Hepatocyte (in vitro differentiated cells): ENCODE data around the gene TEX19. TPM values are rescaled to one million over a fixed set of nuclear protein-coding genes. Genes with fewer than 3 reads are reported as not detected.

ENCODE experiments used
- DNase-seq: peaks from one replicate; pipeline ENCODE4 v3.0.0-alpha.2; 2016; ENCODE audit warnings: low spot score
- H2AFZ ChIP-seq: fragments of 200-600 bp; sonication (generic); 2 replicates; pipeline ENCODE4 v1.6.0; 2016; ENCODE audit warnings: antibody characterized with exemption, mild to moderate bottlenecking
- H3K27ac ChIP-seq: fragments of 200-600 bp; sonication (generic); 2 replicates; pipeline ENCODE4 v1.5.1; 2016; ENCODE audit warnings: mild to moderate bottlenecking
- H3K27me3 ChIP-seq: fragments of 200-600 bp; sonication (generic); 2 replicates; pipeline ENCODE4 v1.6.1; 2016
- H3K36me3 ChIP-seq: fragments of 200-600 bp; sonication (generic); replicated peaks from 2 replicates; pipeline ENCODE4 v1.5.1; 2016; ENCODE audit warnings: low read depth; ENCODE audit not compliant: insufficient read depth
- H3K4me1 ChIP-seq: fragments of 200-600 bp; sonication (generic); 2 replicates; pipeline ENCODE4 v1.5.1; 2016; ENCODE audit warnings: mild to moderate bottlenecking, moderate library complexity; ENCODE audit not compliant: insufficient read depth
- H3K4me2 ChIP-seq: fragments of 200-600 bp; sonication (generic); 2 replicates; pipeline ENCODE4 v1.6.0; 2016
- H3K4me3 ChIP-seq: fragments of 200-600 bp; sonication (generic); 2 replicates; pipeline ENCODE4 v1.5.1; 2016; ENCODE audit warnings: mild to moderate bottlenecking
- H3K79me2 ChIP-seq: fragments of 200-600 bp; sonication (generic); 2 replicates; pipeline ENCODE4 v1.6.0; 2017; ENCODE audit warnings: mild to moderate bottlenecking
- H3K9me2 ChIP-seq: fragments of 200-600 bp; sonication (generic); replicated peaks from 2 replicates; pipeline ENCODE4 v1.6.0; 2017; ENCODE audit warnings: mild to moderate bottlenecking; ENCODE audit not compliant: insufficient read depth
- H3K9me3 ChIP-seq: fragments of 200-600 bp; sonication (generic); 2 replicates; pipeline ENCODE4 v1.5.1; 2016; ENCODE audit warnings: low read depth, mild to moderate bottlenecking
- H4K20me1 ChIP-seq: fragments of 200-600 bp; sonication (generic); 2 replicates; pipeline ENCODE4 v1.6.0; 2016; ENCODE audit warnings: mild to moderate bottlenecking; ENCODE audit not compliant: insufficient read depth, poor library complexity, severe bottlenecking
- EZH2 ChIP-seq: fragments of 200-600 bp; sonication (generic); IDR thresholded peaks from 2 replicates; pipeline ENCODE4 v1.6.1; 2016; ENCODE audit warnings: antibody characterized with exemption, mild to moderate bottlenecking, borderline replicate concordance
- EZH2phosphoT487 ChIP-seq: fragments of 200-600 bp; sonication (generic); IDR thresholded peaks from one replicate; pipeline ENCODE4 v1.6.1; 2018; ENCODE audit warnings: antibody characterized with exemption, mild to moderate bottlenecking, low read depth, moderate library complexity; ENCODE audit not compliant: unreplicated experiment, severe bottlenecking
- WGBS: methylation state at CpG from one replicate; pipeline ENCODE4 v1.1.6; 2016; ENCODE audit warnings: low lambda C conversion rate; ENCODE audit errors: missing lambda C conversion rate; 5-methylcytosine and 5-hydroxymethylcytosine counted together
- polyA plus RNA-seq: library from polyadenylated mRNA; unstranded; fragments of >200 nt; fragmentation: Nextera tagmentation; extraction: Ambion mirVana; gene quantifications from 2 replicates; pipeline ENCODE4 v1.2.1, GENCODE V29; 2016
- total RNA-seq: library from RNA; depleted of rRNA; stranded (reverse); fragments of >200 nt; gene quantifications from 2 replicates; pipeline ENCODE4 v1.2.3, GENCODE V29; 2014
- TF ChIP-seq, protein P1 (sequence below): fragments of 200-600 bp; sonication (generic); IDR thresholded peaks from 2 replicates; pipeline ENCODE4 v1.5.1; 2016; ENCODE audit warnings: antibody characterized with exemption, mild to moderate bottlenecking; ENCODE audit not compliant: poor library complexity

TEX19 gene
- total and polyA plus RNA-seq, 2 experiments from 2014 or later: not detected

GRCh38 chr17:82400206-82400605, 41.2 kb downstream of the TEX19 start:
- Histone ChIP-seq H3K4me2 (no peak overlapping the region), H3K27ac (peak overlapping the region; percentile 87), H2AFZ (no peak overlapping the region), H3K9me2 (no peaks in the 10 kb centered on the region), H4K20me1 (no peaks in the 10 kb centered on the region), H3K36me3 (no peaks in the 10 kb centered on the region), H3K4me3 (no peak overlapping the region), H3K9me3 (no peaks in the 10 kb centered on the region), H3K27me3 (no peaks in the 10 kb centered on the region), H3K79me2 (no peaks in the 10 kb centered on the region), H3K4me1 (peaks cover 16% of the 10 kb centered on the region)
- WGBS: 79% methylated on average over 6 of the region's 7 CpGs
- no peak for DNase-seq
- TF ChIP-seq EZH2: no peak

- no peak for TF ChIP-seq EZH2phosphoT487
- TF ChIP-seq, protein P1, sequence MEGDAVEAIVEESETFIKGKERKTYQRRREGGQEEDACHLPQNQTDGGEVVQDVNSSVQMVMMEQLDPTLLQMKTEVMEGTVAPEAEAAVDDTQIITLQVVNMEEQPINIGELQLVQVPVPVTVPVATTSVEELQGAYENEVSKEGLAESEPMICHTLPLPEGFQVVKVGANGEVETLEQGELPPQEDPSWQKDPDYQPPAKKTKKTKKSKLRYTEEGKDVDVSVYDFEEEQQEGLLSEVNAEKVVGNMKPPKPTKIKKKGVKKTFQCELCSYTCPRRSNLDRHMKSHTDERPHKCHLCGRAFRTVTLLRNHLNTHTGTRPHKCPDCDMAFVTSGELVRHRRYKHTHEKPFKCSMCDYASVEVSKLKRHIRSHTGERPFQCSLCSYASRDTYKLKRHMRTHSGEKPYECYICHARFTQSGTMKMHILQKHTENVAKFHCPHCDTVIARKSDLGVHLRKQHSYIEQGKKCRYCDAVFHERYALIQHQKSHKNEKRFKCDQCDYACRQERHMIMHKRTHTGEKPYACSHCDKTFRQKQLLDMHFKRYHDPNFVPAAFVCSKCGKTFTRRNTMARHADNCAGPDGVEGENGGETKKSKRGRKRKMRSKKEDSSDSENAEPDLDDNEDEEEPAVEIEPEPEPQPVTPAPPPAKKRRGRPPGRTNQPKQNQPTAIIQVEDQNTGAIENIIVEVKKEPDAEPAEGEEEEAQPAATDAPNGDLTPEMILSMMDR: no peak
- no peak for TF ChIP-seq EZH2
- H3K4me3 ChIP-seq: no peak overlapping the region
- H4K20me1 ChIP-seq: no peaks in the 10 kb centered on the region
- no peak overlapping the region for H3K4me2 ChIP-seq
- no peak overlapping the region for H2AFZ ChIP-seq
- H3K79me2 ChIP-seq: no peaks in the 10 kb centered on the region
- H3K27ac ChIP-seq: peak overlapping the region; percentile 57
- 94% methylated on average over 19 of the region's 19 CpGs for WGBS
- no peak for DNase-seq
- no peaks in the 10 kb centered on the region for H3K9me2 ChIP-seq
- H3K27me3 ChIP-seq: no peaks in the 10 kb centered on the region
- H3K36me3 ChIP-seq: no peaks in the 10 kb centered on the region
- H3K9me3 ChIP-seq: no peaks in the 10 kb centered on the region
- H3K4me1 ChIP-seq: peaks cover 16% of the 10 kb centered on the region
These were observed 41.8 kb downstream of the TEX19 start for GRCh38 chr17:82400830-82401229.

- H2AFZ ChIP-seq: no peak overlapping the region
- WGBS: 89% methylated on average over 7 of the region's 7 CpGs
- H3K4me3 ChIP-seq: no peak overlapping the region
- H3K79me2 ChIP-seq: no peaks in the 10 kb centered on the region
- no peaks in the 10 kb centered on the region for H3K27me3 ChIP-seq
- H3K9me2 ChIP-seq: no peaks in the 10 kb centered on the region
- H3K4me1 ChIP-seq: peaks cover 16% of the 10 kb centered on the region
- DNase-seq: no peak
- no peaks in the 10 kb centered on the region for H3K36me3 ChIP-seq
- TF ChIP-seq, protein P1: no peak
- no peak for TF ChIP-seq EZH2
- no peak for TF ChIP-seq EZH2phosphoT487
- H3K9me3 ChIP-seq: no peaks in the 10 kb centered on the region
- no peak overlapping the region for H3K27ac ChIP-seq
- H4K20me1 ChIP-seq: no peaks in the 10 kb centered on the region
- no peak overlapping the region for H3K4me2 ChIP-seq
These were observed 43.8 kb downstream of the TEX19 start for GRCh38 chr17:82402865-82403264.

GRCh38 chr17:82403662-82404660, 44.9 kb downstream of the TEX19 start:
- H3K9me3 ChIP-seq: no peaks in the 10 kb centered on the region
- no peaks in the 10 kb centered on the region for H3K27me3 ChIP-seq
- no peak overlapping the region for H3K4me2 ChIP-seq
- DNase-seq: no peak
- H3K36me3 ChIP-seq: no peaks in the 10 kb centered on the region
- WGBS: 98% methylated on average over 44 of the region's 67 CpGs
- H2AFZ ChIP-seq: no peak overlapping the region
- TF ChIP-seq, protein P1: no peak
- TF ChIP-seq EZH2phosphoT487 (no peak), EZH2 (no peak)
- no peaks in the 10 kb centered on the region for H3K9me2 ChIP-seq
- H3K79me2 ChIP-seq: no peaks in the 10 kb centered on the region
- peaks cover 16% of the 10 kb centered on the region for H3K4me1 ChIP-seq
- H3K27ac ChIP-seq: no peak overlapping the region
- no peak overlapping the region for H3K4me3 ChIP-seq
- no peaks in the 10 kb centered on the region for H4K20me1 ChIP-seq
